Upper lobe of left lung (tissue), 6 donors: ENCODE results near the gene MAN1C1. TPM values are rescaled to one million over a fixed set of nuclear protein-coding genes. Genes with fewer than 3 reads are reported as not detected.

Experiments
- ATAC-seq, 2 donors: fragments of 200-7000 bp; cut with Tn5 transposase; one replicate each; pipeline ENCODE4 v1.9.1; 2022; ENCODE audit warnings: mild to moderate bottlenecking in 2 of 2, moderate library complexity in 2 of 2; ENCODE audit not compliant: low FRiP score in 2 of 2
- DNase-seq, 2 donors: peaks; one replicate each; pipeline ENCODE4 v3.0.0-alpha.2; 2019 to 2020
- H3K27ac ChIP-seq, 4 donors: fragments of 200-600 bp; sonication (generic); one replicate each; pipeline ENCODE4 v1.5.1; 2016 to 2019
- H3K27me3 ChIP-seq, 4 donors: fragments of 200-600 bp; sonication (generic); one replicate each; pipeline ENCODE4 v1.5.1; 2017 to 2019
- H3K36me3 ChIP-seq, 4 donors: fragments of 200-600 bp; sonication (generic); one replicate each; pipeline ENCODE4 v1.5.1; 2016 to 2019
- H3K4me1 ChIP-seq, 4 donors: fragments of 200-600 bp; sonication (generic); one replicate each; pipeline ENCODE4 v1.5.1; 2018 to 2019
- H3K4me3 ChIP-seq, 4 donors: fragments of 200-600 bp; sonication (generic); one replicate each; pipeline ENCODE4 v1.5.1; 2017 to 2019; ENCODE audit warnings: mild to moderate bottlenecking in 2 of 4, moderate library complexity in 1 of 4
- H3K9me3 ChIP-seq, 4 donors: fragments of 200-600 bp; sonication (generic); one replicate each; pipeline ENCODE4 v1.5.1; 2018 to 2019
- EP300 ChIP-seq, 4 donors: sonication (generic); formaldehyde crosslinking; IDR thresholded peaks; one replicate each; pipeline ENCODE4 v1.5.1; 2017; ENCODE audit warnings: antibody characterized with exemption in 4 of 4, control low read depth in 2 of 4
- POLR2A ChIP-seq, 4 donors: fragments of 450-650 bp; IDR thresholded peaks; one replicate each; pipeline ENCODE4 v1.5.1; 2016 to 2017; ENCODE audit warnings: antibody characterized with exemption in 4 of 4, mild to moderate bottlenecking in 2 of 4
- POLR2AphosphoS5 ChIP-seq, 2 donors: sonication (generic); formaldehyde crosslinking; IDR thresholded peaks; one replicate each; pipeline ENCODE4 v1.5.1; 2017; ENCODE audit warnings: antibody characterized with exemption in 2 of 2
- WGBS, 2 donors: methylation state at CpG; one replicate each; pipeline ENCODE4 v1.1.5; 2017 to 2018; 5-methylcytosine and 5-hydroxymethylcytosine counted together
- total RNA-seq, 6 donors: library from RNA; depleted of rRNA in 4 of 6; stranded (reverse); fragments of >200 nt in 4 of 6; gene quantifications; one replicate each; pipeline versions ENCODE4 v1.1.0 to v1.2.1, GENCODE V29; 2016 to 2021
- TF ChIP-seq, protein P1 (sequence below), 6 experiments: fragments of 450-650 bp in 4 of 6; fragments of 200-600 bp in 2 of 6; sonication (generic) in 2 of 6; IDR thresholded peaks; one replicate each; pipeline ENCODE4 v1.5.1; 2016 to 2019; ENCODE audit warnings: antibody characterized with exemption in 6 of 6
- donor health status: DM: no; HTN: no; CAD: no; lungs with moderate emphysema.
- donor health status: DM: no; HTN: yes; CAD: no; lungs with severe emphysema.

The MAN1C1 gene
- total RNA-seq, 6 donors from 2014 or later = 5.3 to 32.5 (median 16.2) TPM

DNA sequence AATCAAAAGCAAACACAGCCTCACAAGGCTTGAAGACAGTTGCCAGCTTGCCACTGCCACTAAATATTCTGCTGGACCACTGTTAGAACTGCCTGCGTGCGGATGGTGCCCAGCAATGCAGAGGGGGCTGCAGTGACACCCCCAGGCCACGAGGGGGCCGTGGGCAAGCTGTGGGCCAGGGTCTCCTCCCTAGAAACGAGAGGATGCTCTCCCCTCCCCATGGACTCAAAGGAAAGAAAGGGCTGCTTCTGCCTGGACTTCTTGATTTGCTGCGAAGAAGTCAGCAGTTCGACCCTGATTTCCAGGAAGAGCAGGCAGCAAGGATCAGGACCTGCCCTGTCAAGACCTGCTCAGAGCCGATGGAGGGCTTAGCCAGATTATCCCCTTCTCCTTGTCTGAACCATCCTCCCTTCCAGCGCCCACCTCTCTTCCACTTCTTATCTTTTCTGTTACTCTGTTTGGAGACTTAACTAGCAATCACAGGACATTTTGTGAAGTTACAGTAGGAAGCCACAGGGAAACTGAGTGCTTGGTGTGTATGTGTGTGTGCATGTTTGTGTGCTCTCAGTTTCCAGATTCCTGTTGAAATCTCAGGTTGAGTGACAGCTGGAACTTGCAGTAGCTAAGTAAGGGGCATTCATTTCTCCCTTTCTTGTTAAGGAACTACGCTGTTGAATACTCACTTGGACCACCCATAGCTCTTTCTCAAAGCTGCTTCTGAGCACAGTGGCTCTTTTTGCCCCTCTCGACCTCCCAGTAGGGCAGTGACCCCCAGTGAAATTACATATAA, 2.7 kb downstream of the MAN1C1 start:
- ATAC-seq (peak in 1 of 2 donors; percentile 29), DNase-seq (peak; percentile 36 to 86)
- Histone ChIP-seq H3K36me3 (no peaks in the 10 kb centered on the region), H3K4me3 (peak overlapping the region in 3 of 4 donors; percentile 1 to 6 (median 4)), H3K27ac (peak overlapping the region in 2 of 4 donors; percentile 24 to 53), H3K27me3 (peaks cover 0 to 5% (median 0%) of the 10 kb centered on the region in 4 donors), H3K4me1 (peaks cover 35 to 48% (median 41%) of the 10 kb centered on the region in 4 donors), H3K9me3 (no peaks in the 10 kb centered on the region)
- TF ChIP-seq POLR2AphosphoS5 (IDR thresholded peaks at IDR 0.05) = no peak
- TF ChIP-seq, protein P1, sequence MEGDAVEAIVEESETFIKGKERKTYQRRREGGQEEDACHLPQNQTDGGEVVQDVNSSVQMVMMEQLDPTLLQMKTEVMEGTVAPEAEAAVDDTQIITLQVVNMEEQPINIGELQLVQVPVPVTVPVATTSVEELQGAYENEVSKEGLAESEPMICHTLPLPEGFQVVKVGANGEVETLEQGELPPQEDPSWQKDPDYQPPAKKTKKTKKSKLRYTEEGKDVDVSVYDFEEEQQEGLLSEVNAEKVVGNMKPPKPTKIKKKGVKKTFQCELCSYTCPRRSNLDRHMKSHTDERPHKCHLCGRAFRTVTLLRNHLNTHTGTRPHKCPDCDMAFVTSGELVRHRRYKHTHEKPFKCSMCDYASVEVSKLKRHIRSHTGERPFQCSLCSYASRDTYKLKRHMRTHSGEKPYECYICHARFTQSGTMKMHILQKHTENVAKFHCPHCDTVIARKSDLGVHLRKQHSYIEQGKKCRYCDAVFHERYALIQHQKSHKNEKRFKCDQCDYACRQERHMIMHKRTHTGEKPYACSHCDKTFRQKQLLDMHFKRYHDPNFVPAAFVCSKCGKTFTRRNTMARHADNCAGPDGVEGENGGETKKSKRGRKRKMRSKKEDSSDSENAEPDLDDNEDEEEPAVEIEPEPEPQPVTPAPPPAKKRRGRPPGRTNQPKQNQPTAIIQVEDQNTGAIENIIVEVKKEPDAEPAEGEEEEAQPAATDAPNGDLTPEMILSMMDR (IDR thresholded peaks at IDR 0.05) = peak; percentile 63 to 88 (median 86)
- 40 to 65% methylated on average over 8 to 11 of the region's 11 CpGs for WGBS, 2 donors

DNA sequence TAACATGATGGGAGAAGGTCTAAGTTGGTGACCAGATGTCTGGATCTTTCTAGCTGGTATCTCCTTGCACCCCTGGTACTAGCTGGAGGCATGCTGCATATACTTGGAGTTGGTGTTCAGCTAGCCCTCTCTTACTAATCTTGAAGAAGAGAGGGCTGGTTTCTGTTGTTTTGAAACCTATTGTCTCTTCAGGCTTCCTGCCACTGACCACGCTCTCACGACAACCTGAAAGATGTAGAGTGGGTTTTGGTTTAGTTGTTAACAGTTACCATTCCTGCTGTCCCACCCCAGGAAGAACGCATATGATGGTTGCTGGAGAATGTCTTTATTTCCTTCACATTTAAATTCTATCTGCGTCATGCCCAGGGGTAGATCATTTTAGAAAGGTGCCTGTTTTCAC, 3.6 kb downstream of the MAN1C1 start:
- WGBS, 2 donors = 36 to 39% methylated on average over 4 of the region's 4 CpGs
- H3K27ac ChIP-seq = peak overlapping the region in 2 of 4 donors; percentile 20 to 53
- no peaks in the 10 kb centered on the region for H3K9me3 ChIP-seq
- ATAC-seq = no peak
- H3K4me3 ChIP-seq = no peak overlapping the region
- H3K4me1 ChIP-seq = peaks cover 35 to 48% (median 40%) of the 10 kb centered on the region in 4 donors
- TF ChIP-seq EP300 (IDR thresholded peaks at IDR 0.05) (no peak), POLR2A (IDR thresholded peaks at IDR 0.05) (no peak), POLR2AphosphoS5 (IDR thresholded peaks at IDR 0.05) (no peak)
- TF ChIP-seq, protein P1 (IDR thresholded peaks at IDR 0.05) = no peak
- DNase-seq = no peak
- H3K36me3 ChIP-seq = no peaks in the 10 kb centered on the region
- H3K27me3 ChIP-seq = peaks cover 0 to 5% (median 0%) of the 10 kb centered on the region in 4 donors

DNA sequence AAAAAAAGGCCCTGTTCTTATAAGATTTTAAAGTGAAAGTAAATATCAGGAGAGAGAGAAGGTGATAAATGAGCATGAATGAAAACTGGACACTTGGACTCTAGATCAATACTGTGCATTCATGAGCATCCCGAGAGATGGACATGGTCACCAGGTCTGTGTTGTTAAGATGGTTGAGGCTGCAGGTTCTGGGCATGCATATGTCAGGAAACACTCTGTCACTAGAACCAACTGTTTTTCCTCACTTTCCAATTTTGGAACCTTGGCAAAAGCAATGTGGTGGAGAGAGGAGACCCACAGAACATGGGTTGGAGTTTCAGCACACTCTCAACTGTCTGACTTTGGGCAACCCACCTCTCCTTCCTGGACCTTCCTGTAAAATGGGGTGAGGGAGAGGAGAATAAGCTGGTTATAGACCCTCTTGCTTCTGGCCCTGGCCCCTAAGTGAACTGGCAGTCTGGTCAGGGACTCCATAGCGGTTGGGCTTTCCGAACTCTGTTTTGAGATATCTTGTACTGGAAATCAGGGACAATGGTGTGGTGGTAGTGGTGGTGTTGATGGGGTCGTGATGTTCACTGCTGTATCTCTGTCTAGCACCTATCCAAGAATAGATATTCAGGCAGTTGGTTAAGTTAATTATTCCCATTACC, 4.2 kb downstream of the MAN1C1 start:
- 85 to 87% methylated on average over 4 of the region's 4 CpGs for WGBS, 2 donors
- H3K4me1 ChIP-seq = peaks cover 32 to 43% (median 35%) of the 10 kb centered on the region in 4 donors
- ATAC-seq (no peak), DNase-seq (no peak)
- no peaks in the 10 kb centered on the region for H3K36me3 ChIP-seq
- H3K27ac ChIP-seq = no peak overlapping the region
- TF ChIP-seq, protein P1 (IDR thresholded peaks at IDR 0.05) = no peak
- TF ChIP-seq POLR2A (IDR thresholded peaks at IDR 0.05) = no peak
- no peak for TF ChIP-seq EP300 (IDR thresholded peaks at IDR 0.05)
- TF ChIP-seq POLR2AphosphoS5 (IDR thresholded peaks at IDR 0.05) = no peak
- H3K4me3 ChIP-seq = no peak overlapping the region
- no peaks in the 10 kb centered on the region for H3K9me3 ChIP-seq
- peaks cover 0 to 5% (median 0%) of the 10 kb centered on the region in 4 donors for H3K27me3 ChIP-seq

DNA sequence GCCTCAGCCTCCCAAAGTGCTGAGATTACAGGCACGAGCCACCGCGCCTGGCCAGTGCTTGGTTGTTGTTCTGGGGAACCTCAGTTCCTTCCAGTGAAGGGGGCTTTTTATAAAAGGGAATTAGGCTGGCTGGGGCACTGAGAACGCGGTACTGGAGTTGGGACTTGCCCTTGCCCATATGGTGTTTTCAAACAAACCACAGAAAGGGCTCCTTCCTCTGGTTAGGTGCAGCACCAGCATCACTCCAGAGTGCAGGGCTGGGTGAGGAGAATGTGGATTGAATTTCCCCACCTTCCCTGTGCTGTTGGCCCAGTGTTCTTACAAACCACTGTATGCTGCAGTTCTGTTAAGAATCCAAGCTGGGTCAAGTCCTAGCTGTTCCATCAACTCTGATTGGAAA, 5.3 kb downstream of the MAN1C1 start:
- Histone ChIP-seq H3K9me3 (no peaks in the 10 kb centered on the region), H3K4me3 (no peak overlapping the region), H3K27me3 (peaks cover 0 to 5% (median 0%) of the 10 kb centered on the region in 4 donors), H3K36me3 (no peaks in the 10 kb centered on the region), H3K4me1 (peaks cover 30 to 39% (median 32%) of the 10 kb centered on the region in 4 donors), H3K27ac (no peak overlapping the region)
- 82 to 84% methylated on average over 5 of the region's 5 CpGs for WGBS, 2 donors
- DNase-seq = no peak
- no peak for TF ChIP-seq POLR2A (IDR thresholded peaks at IDR 0.05)
- TF ChIP-seq EP300 (IDR thresholded peaks at IDR 0.05) = no peak
- TF ChIP-seq POLR2AphosphoS5 (IDR thresholded peaks at IDR 0.05) = no peak
- TF ChIP-seq, protein P1 (IDR thresholded peaks at IDR 0.05) = no peak
- no peak for ATAC-seq
